Stimulated activated naive CD8-positive, alpha-beta T cell treated with anti-CD3 and anti-CD28 coated beads, Interleukin-15, Interleukin-2, amounts not matched to agents 100 U/mL and 50 U/mL, for 24 hours (primary cell): ENCODE measurements around the gene PRR27.

ENCODE experiments used
- ATAC-seq: fragments of 150-1000 bp; cut with Tn5 transposase; one replicate; pipeline ENCODE4 v1.10.0; 2021
- DNase-seq: peaks from one replicate; pipeline ENCODE4 v3.0.0; 2021

The PRR27 gene

DNA sequence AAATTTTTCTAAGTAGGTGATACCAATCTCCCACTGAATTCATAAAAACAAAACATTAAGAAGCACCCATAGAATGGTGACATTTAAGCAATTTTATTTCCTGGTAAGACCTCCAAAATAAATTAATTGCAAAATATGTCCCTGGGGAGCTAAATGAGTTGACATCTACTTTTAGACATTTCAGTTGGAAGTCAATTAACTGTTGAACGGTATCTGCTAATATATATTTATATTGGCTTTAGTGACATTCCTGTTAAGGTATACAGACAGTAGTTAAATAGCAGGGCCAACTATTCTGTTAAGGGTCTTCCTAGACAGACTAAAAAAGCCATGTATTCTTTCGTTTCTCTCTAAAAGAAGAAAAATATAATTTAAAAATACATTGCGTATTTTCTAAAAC is at the start of gene PRR27:
TSS of gene PRR27 (plus strand) at position 301 of the 400 bp plus-strand sequence. CDS start 139 bp downstream, outside the sequence.
- ATAC-seq: no peak
- no peak for DNase-seq

GRCh38 chr4:70110917-70111316 is 43.1 kb upstream of the PRR27 start:
- DNase-seq: no peak
- ATAC-seq: no peak

DNA sequence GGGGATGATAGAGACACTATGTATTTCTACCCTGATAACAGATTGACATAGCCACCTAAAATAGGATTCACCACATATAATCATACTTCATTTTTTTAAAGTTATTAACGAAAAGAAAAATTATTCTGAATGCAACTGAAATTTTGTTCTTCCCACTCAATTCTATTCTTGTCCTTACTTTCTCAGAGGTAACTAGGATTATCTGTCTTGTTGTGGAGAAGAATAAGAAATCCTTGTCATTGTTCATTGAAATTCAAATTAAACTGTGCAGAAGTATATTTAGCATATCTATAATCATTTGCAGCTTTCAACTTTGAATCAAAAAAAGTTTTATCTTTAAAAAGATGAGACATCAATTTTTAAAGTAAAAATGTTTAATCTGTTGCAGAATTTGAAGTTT is 40.4 kb upstream of the PRR27 start:
- no peak for ATAC-seq
- DNase-seq: no peak

- ATAC-seq (no peak), DNase-seq (no peak)
These were observed 39.9 kb upstream of the PRR27 start for GRCh38 chr4:70114096-70114495.

- no peak for DNase-seq
- no peak for ATAC-seq
These were observed 33.7 kb upstream of the PRR27 start for GRCh38 chr4:70120323-70120722.

DNA sequence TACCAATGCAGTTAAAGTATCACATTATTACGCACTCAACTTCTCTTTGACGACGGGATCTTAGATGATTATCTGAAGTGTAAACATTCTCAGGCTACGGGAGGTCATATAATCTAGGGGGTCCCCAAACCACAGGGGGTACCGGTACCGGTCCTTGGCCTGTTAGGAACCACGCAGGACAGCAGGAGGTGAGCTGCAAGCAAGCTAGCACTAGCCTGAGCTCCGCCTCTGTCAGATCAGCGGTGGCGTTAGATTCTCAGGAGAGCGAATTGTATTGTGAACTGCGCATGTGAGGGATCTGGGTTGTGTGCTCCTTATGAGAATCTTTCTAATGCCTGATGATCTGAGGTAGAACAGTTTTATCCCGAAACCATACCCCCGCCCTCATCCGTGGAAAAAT is 20.6 kb upstream of the PRR27 start:
- no peak for ATAC-seq
- DNase-seq: no peak

DNA sequence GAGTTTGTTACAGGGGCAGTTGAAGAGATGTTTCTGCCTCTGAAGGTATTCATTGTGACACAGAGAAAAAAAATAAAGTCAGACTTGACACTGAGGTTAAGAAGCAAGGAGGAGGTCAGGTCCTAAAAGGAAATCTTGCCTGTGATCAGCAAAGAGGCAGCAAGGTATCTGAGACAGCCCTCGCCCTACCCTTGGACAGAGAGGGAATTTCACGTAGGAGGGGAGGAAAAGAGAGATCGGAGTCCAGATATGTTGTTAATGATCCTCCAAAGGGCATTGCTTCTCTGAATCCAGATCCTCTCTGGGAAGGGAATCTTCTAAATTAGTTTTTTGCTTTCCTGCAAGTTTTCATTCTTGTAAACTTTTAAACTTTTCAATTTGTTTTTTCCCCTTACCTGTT is 15.3 kb upstream of the PRR27 start:
- ATAC-seq (no peak), DNase-seq (no peak)

- DNase-seq (no peak), ATAC-seq (no peak)
These were observed 2.8 kb upstream of the PRR27 start for GRCh38 chr4:70151271-70151670.

- DNase-seq: no peak
- no peak for ATAC-seq
These were observed 1.9 kb upstream of the PRR27 start for GRCh38 chr4:70152088-70152487.

- ATAC-seq: no peak
- DNase-seq: no peak
These were observed 4.5 kb downstream of the PRR27 start for GRCh38 chr4:70158576-70158975.

DNA sequence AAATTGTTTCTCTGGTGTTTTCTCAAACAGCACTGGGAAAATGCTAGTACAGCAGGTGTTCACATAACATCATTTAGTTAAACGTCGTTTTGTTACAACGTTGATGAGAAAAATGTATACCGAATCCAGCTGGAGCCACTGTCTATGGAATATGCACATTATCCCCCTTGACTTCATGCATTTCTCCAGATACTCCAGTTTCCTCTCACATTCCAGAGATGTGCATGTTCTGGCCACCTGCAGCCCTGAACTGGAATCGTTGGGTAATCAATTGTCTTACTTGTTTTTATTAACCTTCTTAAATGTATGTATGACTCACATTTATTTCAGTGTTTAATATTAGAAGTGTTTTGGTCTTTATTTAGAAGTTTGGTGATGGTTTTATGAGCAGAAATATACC is 23.1 kb downstream of the PRR27 start:
- DNase-seq: no peak
- ATAC-seq: no peak

GRCh38 chr4:70178075-70178660 is 24.1 kb downstream of the PRR27 start:
- DNase-seq (no peak), ATAC-seq (no peak)

DNA sequence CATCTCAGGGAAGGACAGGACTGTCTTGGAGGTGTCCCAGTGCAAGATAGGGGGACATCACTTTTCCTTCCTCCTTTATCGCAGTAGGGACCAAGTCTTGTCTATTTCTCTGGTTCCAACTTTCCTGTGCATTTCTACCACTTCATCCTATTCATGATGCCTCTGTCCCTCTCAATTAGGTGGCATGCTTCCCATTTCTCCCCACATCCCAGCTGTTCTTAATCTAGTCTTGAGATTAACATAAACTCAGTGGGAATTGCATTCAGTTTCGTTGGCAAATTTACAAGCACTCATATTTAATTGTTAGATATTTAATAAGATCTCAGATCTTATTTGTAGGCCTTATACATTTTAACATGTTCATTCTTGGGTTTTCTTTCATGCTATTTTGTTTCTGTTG is 25.8 kb downstream of the PRR27 start:
- DNase-seq (no peak), ATAC-seq (no peak)

DNA sequence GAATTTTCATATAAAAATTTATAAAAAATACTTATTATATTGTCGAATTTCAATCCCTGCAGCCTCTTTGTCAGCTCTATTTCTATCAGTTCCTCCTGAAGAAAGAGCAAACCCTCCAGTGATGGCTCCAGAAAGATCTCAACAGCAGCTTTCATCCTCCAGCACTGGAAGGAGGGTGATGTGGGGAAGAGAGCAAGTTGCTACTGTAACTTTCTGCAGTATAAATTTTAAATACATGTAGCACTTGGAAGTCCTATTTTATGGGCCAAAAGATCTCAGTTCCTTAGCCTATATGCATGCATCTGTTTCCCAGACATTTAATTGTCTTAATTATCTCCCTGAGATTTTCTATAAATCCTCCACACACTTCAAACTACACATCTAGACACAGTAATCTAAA is 27.8 kb downstream of the PRR27 start:
- ATAC-seq: no peak
- no peak for DNase-seq

DNA sequence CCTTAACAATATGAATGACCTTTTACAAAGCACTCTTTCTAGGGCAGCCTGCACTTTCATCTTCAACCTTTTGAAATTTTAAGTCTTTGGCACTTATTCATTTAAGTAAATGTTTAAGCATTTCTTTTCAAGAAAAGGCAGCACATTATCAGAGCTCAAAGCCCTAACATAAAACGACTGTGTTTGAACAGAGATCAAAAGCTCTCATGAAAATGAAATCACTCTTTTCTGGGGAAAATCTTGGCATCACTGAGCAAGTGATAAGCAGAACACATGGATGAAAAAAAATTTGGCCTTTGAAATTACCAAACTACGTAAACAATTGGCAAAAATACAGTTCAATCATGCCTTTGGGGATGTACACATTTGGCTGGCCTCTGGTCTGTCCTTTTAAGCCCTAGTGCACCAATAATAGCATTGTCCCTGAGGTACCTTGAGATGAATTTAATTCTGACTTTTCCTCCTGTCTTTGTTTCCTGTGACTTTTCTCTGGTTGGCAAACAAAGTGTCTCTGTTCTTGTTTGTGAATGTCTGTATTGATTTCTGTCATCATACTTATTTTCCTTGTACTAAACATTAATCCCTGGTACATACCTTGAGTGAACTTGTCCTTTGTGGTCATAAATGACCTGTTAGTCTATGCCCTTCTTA is 28.6 kb downstream of the PRR27 start:
- DNase-seq (no peak), ATAC-seq (no peak)

- no peak for ATAC-seq
- DNase-seq: peak; percentile 16
These were observed 29.3 kb downstream of the PRR27 start for GRCh38 chr4:70183168-70183939.

GRCh38 chr4:70183940-70184246 is 29.9 kb downstream of the PRR27 start:
- DNase-seq (no peak), ATAC-seq (no peak)

- no peak for DNase-seq
- ATAC-seq: no peak
These were observed 33.2 kb downstream of the PRR27 start for GRCh38 chr4:70187216-70187615.

GRCh38 chr4:70190579-70190978 is 36.5 kb downstream of the PRR27 start:
- DNase-seq (no peak), ATAC-seq (no peak)

DNA sequence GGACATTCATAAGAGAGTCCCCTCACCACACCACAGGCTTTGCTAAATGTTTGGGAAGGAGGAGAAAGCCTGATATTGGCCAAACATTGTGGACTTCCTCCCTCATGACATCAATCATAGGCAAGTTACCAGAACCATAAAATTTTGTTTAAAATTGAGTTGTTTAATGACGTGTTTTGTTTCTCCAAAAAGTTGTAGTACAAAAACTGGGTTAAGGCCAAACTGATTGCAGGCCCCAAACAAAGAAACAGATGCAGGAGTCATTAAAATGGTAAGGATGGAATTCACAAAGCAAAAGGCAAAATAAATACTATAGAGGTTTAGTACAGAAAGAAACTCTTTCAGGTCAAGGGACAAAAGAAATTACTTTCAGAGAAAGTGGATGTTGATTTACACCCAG is 37.6 kb downstream of the PRR27 start:
- ATAC-seq (no peak), DNase-seq (no peak)

DNA sequence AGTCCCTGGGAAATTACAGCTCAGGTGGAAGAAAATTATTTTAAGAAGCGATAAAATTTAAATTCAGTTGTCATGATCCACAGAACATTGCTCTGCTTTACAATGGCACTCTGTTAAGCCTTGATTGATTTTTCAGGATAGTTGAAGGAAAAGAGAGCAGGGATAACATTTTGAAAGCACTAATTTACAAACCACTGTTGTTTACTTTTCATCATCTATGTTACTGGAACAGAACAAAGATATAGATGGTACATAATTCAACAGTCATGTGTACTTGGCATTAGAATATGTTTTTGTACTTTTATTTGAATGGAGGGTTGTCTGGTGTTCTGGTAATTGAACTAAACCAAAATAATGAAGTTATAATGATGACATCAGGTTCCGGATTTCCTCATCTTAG is 38.9 kb downstream of the PRR27 start:
- DNase-seq: no peak
- no peak for ATAC-seq

- ATAC-seq: no peak
- DNase-seq: no peak
These were observed 41.4 kb downstream of the PRR27 start, which contains the start of gene ODAM for GRCh38 chr4:70195425-70195824. TSS of gene ODAM (plus strand) at chr4:70195725. CDS start at chr4:70196544, 819 bp downstream.

DNA sequence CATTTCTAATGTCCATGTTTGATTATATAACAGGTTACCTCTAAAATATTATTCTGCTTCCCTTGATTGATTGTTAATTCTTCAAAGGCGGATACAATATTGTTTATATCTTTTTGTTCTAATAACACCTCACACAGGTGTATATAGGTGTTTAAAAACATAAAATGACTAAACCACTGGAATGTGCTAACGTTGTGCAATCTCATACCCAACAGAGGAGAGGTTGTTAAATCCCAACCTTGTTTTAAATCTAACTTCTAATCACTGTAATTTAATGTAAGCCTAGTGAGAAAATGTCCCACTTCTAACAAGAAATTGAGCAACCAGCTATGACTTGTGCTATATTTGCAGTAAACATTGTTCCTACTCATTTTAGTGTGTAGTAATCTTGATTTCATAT is 42.8 kb downstream of the PRR27 start:
- DNase-seq (no peak), ATAC-seq (no peak)

GRCh38 chr4:70197842-70198241 is 43.8 kb downstream of the PRR27 start:
- no peak for DNase-seq
- no peak for ATAC-seq
